ENCODE data around the gene PDGFC. TPM values are rescaled to one million over a fixed set of nuclear protein-coding genes. Genes with fewer than 3 reads are reported as not detected.

The PDGFC gene
- total and polyA plus RNA-seq, 8 donors = 4.9 to 39.8 (median 10.8) TPM

DNA sequence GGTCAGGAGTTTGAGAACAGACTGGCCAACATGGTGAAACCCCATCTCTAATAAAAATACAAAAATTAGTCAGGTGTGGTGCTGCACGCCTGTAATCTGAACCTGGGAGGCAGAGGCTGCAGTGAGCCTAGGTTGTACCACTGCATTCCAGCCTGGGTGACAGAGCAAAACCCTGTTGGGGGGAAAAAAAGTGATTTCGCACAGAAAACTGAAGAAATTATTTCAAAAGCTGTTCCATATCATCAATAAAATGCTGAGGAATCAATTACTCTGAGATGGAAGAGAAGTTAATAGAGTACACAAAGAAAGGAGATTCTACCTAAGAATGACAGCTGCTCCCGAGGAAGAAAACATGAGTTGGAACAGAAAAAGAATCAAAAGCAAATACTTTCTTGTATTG, 95.9 kb downstream of the PDGFC start:
- no peak for DNase-seq
- Histone ChIP-seq H3K4me1 (peaks cover 0 to 12% (median 5%) of the 10 kb centered on the region in 4 donors), H3K9me3 (no peaks in the 10 kb centered on the region), H3K36me3 (no peaks in the 10 kb centered on the region), H3K27me3 (no peaks in the 10 kb centered on the region), H3K4me3 (no peak overlapping the region), H3K27ac (no peak overlapping the region)
- intact Hi-C loops (cut with DNase I; ENCODE audit: low total_unique reads) = no loop called here
- 83 to 89% (median 89%) methylated on average over 3 of the region's 3 CpGs for WGBS, 5 donors
- TF ChIP-seq POLR2A (IDR thresholded peaks at IDR 0.05) (no peak), POLR2AphosphoS5 (IDR thresholded peaks at IDR 0.05) (no peak), EP300 (IDR thresholded peaks at IDR 0.05) (no peak), CTCF (IDR thresholded peaks at IDR 0.05) (no peak)

DNA sequence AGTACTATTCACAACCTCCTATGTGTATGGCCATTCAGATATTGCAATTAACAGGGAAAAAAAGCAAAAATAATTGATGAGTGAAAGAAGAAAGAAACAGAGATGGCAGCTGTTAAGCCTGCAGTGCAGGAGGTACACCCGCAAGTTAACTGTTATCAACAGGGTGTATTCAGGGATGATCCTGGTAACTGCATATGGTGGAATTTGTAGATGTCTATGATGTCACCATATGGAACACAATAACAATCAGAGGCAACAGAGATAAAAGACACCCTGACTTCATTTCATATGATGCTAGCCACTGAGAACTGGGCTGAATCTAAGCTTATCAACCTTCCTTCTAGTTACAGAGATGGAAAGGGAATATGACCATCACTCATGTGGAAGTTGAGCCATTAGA, 96.5 kb downstream of the PDGFC start:
- TF ChIP-seq CTCF (IDR thresholded peaks at IDR 0.05) (no peak), POLR2AphosphoS5 (IDR thresholded peaks at IDR 0.05) (no peak)
- no peak for DNase-seq
- peaks cover 0 to 12% (median 5%) of the 10 kb centered on the region in 4 donors for H3K4me1 ChIP-seq
- no peaks in the 10 kb centered on the region for H3K9me3 ChIP-seq
- no peak overlapping the region for H3K4me3 ChIP-seq
- H3K27ac ChIP-seq = no peak overlapping the region
- WGBS, 5 donors = 91 to 100% (median 95%) methylated on average over 1 of the region's 1 CpG
- no peaks in the 10 kb centered on the region for H3K36me3 ChIP-seq
- H3K27me3 ChIP-seq = no peaks in the 10 kb centered on the region
- intact Hi-C loops (cut with DNase I; ENCODE audit: low total_unique reads) = no loop called here

DNA sequence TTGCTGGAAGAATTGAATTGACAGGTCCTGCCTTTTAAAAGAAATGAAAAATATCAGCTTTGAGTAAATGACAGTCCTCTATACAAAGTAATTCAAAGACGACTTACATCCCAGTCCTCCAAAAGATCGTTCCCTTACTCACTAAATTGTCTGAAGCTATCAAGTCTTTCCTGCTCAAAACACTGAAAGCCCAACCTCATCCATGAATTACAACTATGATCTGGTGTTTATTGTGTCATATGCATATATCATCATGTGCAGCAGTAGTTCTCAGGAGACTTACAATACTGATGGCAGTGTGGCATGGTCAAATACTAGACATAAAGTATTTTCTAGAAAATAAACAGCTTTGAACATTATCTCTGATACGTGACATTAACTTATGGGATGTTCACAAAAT, 97.8 kb downstream of the PDGFC start:
- Histone ChIP-seq H3K27ac (no peak overlapping the region), H3K36me3 (no peaks in the 10 kb centered on the region), H3K4me1 (peaks cover 0 to 6% (median under 1%) of the 10 kb centered on the region in 4 donors), H3K4me3 (no peak overlapping the region), H3K9me3 (no peaks in the 10 kb centered on the region), H3K27me3 (no peaks in the 10 kb centered on the region)
- WGBS, 5 donors = 82 to 94% (median 91%) methylated on average over 3 of the region's 3 CpGs
- intact Hi-C loops (cut with DNase I; ENCODE audit: low total_unique reads) = no loop called here
- DNase-seq = no peak
- TF ChIP-seq POLR2AphosphoS5 (IDR thresholded peaks at IDR 0.05) (no peak), EP300 (IDR thresholded peaks at IDR 0.05) (no peak), CTCF (IDR thresholded peaks at IDR 0.05) (no peak), POLR2A (IDR thresholded peaks at IDR 0.05) (no peak)

GRCh38 chr4:156870861-156871260, 100.7 kb downstream of the PDGFC start:
- 72 to 84% (median 79%) methylated on average over 3 of the region's 3 CpGs for WGBS, 5 donors
- no peaks in the 10 kb centered on the region for H3K36me3 ChIP-seq
- H3K4me3 ChIP-seq = no peak overlapping the region
- no peaks in the 10 kb centered on the region for H3K27me3 ChIP-seq
- intact Hi-C loops (cut with DNase I; ENCODE audit: low total_unique reads) = no loop called here
- no peak for DNase-seq
- no peaks in the 10 kb centered on the region for H3K9me3 ChIP-seq
- TF ChIP-seq CTCF (IDR thresholded peaks at IDR 0.05) (no peak), POLR2A (IDR thresholded peaks at IDR 0.05) (no peak), EP300 (IDR thresholded peaks at IDR 0.05) (no peak), POLR2AphosphoS5 (IDR thresholded peaks at IDR 0.05) (no peak)
- peaks cover 0 to 6% (median 0%) of the 10 kb centered on the region in 4 donors for H3K4me1 ChIP-seq
- H3K27ac ChIP-seq = no peak overlapping the region

Data from stomach (tissue), 9 donors.